ENCODE results near the gene DPH7.

DPH7 gene

DNA sequence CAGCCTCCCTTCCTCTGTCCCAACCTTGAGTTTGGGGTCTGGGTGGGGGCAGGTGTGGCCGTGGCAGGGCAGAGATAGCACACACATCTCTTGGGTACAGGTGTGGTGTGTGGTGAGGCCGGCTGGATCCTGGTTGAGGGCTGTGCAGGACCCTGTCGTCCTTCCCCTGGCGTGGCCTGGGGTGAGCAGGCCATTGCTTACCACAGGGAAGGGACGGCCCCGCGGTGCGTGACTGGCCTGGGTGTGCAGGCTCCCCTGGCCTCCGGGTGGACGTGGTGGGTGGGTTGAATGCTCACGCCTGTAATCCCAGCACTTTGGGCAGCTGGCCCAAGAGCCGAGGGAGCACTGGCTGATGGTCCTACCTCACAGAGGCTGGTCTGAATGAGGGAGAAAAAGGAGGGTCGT is 28.0 kb upstream of the DPH7 start:
- H3K4me1 ChIP-seq, result no peaks in the 10 kb centered on the region; the same call in 1 of the 2 replicates
- no peak for TF ChIP-seq CTCF (IDR thresholded peaks at IDR 0.05; ENCODE audit: low read depth, low read length)
- DNase-seq, result no peak

DNA sequence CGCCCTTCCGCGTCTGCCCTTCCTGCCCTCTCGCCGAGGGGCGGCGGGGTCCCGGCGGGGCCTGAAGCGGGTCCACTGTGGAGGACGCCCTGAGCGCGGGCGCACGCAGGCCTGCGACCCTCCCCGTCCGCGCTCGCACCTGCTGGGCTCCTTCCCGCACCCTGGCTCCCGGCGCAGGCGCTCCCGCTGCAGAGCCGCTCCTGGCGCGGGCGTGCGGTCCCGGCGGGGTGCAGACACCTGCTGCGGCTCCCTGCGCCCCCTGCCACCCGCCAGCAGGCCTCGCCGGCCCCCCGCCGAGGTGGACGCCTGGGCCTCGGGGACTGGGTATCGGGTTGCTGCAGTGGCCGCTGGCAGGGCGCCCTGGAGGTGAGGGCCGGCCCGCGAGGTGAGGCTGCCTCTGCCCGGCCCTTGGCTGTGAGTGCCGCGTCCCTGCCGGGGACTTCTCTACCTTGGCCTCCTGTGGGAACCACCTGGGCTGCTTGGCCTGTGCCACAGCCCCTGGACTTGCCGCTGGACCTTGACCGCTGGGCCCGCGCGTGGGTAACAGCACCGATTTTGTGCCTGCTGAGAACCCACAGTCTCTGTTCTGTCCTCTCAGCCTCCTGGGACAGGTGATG is 27.4 kb upstream of the DPH7 start:
- peaks cover 8% of the 10 kb centered on the region for H3K27me3 ChIP-seq
- no peaks in the 10 kb centered on the region; the same call in 1 of the 2 replicates for H3K4me1 ChIP-seq
- H3K9me3 ChIP-seq, result no peaks in the 10 kb centered on the region; the same call in 1 of the 2 replicates
- H3K36me3 ChIP-seq, result no peaks in the 10 kb centered on the region
- peak overlapping the region; percentile 49 for H3K4me3 ChIP-seq (ENCODE audit: low read depth, low read length)
- peak; percentile 35 for DNase-seq
- no peak for TF ChIP-seq CTCF (IDR thresholded peaks at IDR 0.05; ENCODE audit: low read depth, low read length)

More for the DNA sequence above, 28.0 kb upstream of the DPH7 start:
- Histone ChIP-seq H3K4me3 (ENCODE audit: low read depth, low read length) (no peak overlapping the region), H3K9me3 (no peaks in the 10 kb centered on the region; the same call in 1 of the 2 replicates), H3K36me3 (no peaks in the 10 kb centered on the region), H3K27me3 (peaks cover 8% of the 10 kb centered on the region)

DNA sequence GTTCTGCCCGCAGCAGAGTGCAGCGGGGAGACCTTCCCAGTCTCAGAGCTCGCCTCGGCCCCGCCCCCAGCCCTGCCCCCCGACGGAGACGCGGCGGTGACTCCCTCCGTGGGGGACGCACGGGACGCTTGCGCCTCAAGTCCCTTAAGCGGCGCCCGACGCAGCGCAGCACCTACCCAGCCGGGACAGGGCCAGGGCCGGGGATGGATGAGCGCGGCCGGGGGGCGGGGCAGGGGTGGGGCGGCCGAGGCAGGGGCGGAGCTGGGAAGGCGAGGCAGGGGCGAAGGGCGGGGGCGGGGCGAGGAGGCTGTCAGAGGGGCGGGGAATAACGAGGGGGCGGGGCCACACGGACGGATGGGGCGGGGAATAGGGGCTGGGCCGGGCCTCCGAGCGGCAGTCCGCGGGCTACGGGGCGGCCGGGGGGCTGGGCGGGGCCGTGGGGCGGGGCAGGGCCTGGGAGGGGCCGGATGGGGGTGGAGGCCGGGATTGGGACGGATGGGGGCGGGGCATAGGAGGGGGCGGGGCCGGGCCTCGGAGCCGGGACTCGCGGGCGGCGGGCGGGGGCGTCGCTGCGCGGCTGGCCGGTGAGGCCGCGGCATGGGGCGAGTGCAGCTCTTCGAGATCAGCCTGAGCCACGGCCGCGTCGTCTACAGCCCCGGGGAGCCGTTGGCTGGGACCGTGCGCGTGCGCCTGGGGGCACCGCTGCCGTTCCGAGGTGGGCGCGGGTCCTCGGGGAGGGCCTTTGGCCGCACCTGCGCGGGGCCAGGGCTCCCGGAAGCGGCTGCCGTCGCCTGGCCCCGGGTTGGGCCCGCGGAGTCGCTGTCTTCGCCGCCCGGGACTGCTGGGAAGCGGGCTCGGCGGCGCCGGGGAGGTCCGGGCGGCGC is 26.6 kb upstream of the DPH7 start, which contains the start of gene ARRDC1:
ARRDC1 (plus strand) TSS at position 566 of the 884 bp plus-strand sequence; CDS start at position 598, 32 bp downstream.
- TF ChIP-seq CTCF (IDR thresholded peaks at IDR 0.05; ENCODE audit: low read depth, low read length), result no peak
- Histone ChIP-seq H3K27me3 (peaks cover 8% of the 10 kb centered on the region), H3K4me3 (ENCODE audit: low read depth, low read length) (peak within 1 kb of the TSS; percentile 49), H3K4me1 (no peaks in the 10 kb centered on the region; the same call in 1 of the 2 replicates), H3K36me3 (no peaks in the 10 kb centered on the region), H3K9me3 (no peaks in the 10 kb centered on the region; the same call in 1 of the 2 replicates)
- peak; percentile 96 for DNase-seq

DNA sequence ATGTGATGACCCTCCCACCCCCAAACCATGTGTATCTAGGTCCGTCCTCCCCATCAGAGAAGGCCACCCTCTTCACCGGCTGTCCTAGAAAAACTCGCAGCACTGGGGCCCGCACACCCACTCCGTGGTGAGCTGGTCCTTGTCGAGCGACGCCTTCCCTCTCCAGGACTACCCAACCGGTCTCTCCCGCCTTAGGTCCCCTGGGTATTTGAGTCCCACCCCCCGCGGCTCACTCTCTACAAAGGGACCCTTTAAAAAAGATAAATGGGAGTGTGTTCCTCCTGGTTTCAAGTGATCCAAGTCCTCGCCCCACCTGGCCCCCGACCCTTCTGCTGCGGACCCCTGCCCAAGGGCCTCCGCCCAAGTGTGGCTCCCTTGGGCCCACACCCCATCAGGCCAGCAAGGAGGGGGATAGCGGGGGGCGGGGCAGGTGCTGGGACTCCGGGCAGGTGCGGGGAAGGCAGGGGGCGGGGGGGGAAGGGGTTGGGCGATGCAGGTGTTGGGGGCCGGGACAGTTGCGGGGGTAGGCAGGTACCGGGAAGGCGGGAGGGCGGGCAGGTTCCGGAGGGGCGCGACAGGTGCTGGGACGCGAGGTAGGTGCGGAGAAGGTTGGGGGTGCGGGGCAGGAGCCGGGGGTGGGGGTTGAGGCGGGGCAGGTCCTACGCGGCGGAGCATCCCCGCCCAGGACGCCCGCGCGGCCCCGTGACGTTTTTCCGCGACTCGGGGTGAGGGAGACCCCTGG is 25.8 kb upstream of the DPH7 start:
- Histone ChIP-seq H3K4me3 (ENCODE audit: low read depth, low read length) (0 out of 2 replicates have a peak overlapping the region, but pooled peaks have one; percentile 4), H3K9me3 (no peaks in the 10 kb centered on the region; the same call in 1 of the 2 replicates), H3K4me1 (no peaks in the 10 kb centered on the region; the same call in 1 of the 2 replicates), H3K27me3 (peaks cover 8% of the 10 kb centered on the region), H3K36me3 (no peaks in the 10 kb centered on the region)
- TF ChIP-seq CTCF (IDR thresholded peaks at IDR 0.05; ENCODE audit: low read depth, low read length), result no peak
- DNase-seq, result no peak

DNA sequence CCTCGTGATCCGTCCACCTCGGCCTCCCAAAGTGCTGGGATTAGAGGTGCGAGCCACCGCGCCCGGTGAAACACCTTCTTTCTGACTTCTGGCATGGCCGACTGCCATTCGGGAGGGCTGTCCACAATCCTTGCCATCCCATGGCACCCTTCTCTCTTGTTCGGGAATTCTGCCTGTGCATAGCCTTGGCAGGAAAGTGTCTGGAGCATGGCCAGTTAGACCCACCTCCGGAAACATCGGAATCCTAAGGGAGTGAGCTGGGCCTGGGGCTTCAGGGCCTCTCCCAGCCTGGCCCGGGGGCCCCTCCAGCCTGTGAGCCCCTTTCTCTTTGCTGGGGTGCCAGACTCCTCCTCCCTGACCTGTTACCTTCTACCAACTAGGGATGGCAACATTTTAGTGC is 25.2 kb upstream of the DPH7 start:
- H3K4me3 ChIP-seq (ENCODE audit: low read depth, low read length), result no peak overlapping the region
- H3K36me3 ChIP-seq, result no peaks in the 10 kb centered on the region
- H3K9me3 ChIP-seq, result no peaks in the 10 kb centered on the region; the same call in 1 of the 2 replicates
- no peaks in the 10 kb centered on the region; the same call in 1 of the 2 replicates for H3K4me1 ChIP-seq
- TF ChIP-seq CTCF (IDR thresholded peaks at IDR 0.05; ENCODE audit: low read depth, low read length), result no peak
- peaks cover 8% of the 10 kb centered on the region for H3K27me3 ChIP-seq
- DNase-seq, result no peak

Measured in BE2C (cell line).